Hepatocyte (in vitro differentiated cells): ENCODE data around the gene MNX1. TPM values are rescaled to one million over a fixed set of nuclear protein-coding genes. Genes with fewer than 3 reads are reported as not detected.

Experiments
- DNase-seq: peaks from one replicate; pipeline ENCODE4 v3.0.0-alpha.2; 2016; ENCODE audit warnings: low spot score
- H2AFZ ChIP-seq: fragments of 200-600 bp; sonication (generic); 2 replicates; pipeline ENCODE4 v1.6.0; 2016; ENCODE audit warnings: antibody characterized with exemption, mild to moderate bottlenecking
- H3K27ac ChIP-seq: fragments of 200-600 bp; sonication (generic); 2 replicates; pipeline ENCODE4 v1.5.1; 2016; ENCODE audit warnings: mild to moderate bottlenecking
- H3K27me3 ChIP-seq: fragments of 200-600 bp; sonication (generic); 2 replicates; pipeline ENCODE4 v1.6.1; 2016
- H3K36me3 ChIP-seq: fragments of 200-600 bp; sonication (generic); replicated peaks from 2 replicates; pipeline ENCODE4 v1.5.1; 2016; ENCODE audit warnings: low read depth; ENCODE audit not compliant: insufficient read depth
- H3K4me1 ChIP-seq: fragments of 200-600 bp; sonication (generic); 2 replicates; pipeline ENCODE4 v1.5.1; 2016; ENCODE audit warnings: mild to moderate bottlenecking, moderate library complexity; ENCODE audit not compliant: insufficient read depth
- H3K4me2 ChIP-seq: fragments of 200-600 bp; sonication (generic); 2 replicates; pipeline ENCODE4 v1.6.0; 2016
- H3K4me3 ChIP-seq: fragments of 200-600 bp; sonication (generic); 2 replicates; pipeline ENCODE4 v1.5.1; 2016; ENCODE audit warnings: mild to moderate bottlenecking
- H3K79me2 ChIP-seq: fragments of 200-600 bp; sonication (generic); 2 replicates; pipeline ENCODE4 v1.6.0; 2017; ENCODE audit warnings: mild to moderate bottlenecking
- H3K9me2 ChIP-seq: fragments of 200-600 bp; sonication (generic); replicated peaks from 2 replicates; pipeline ENCODE4 v1.6.0; 2017; ENCODE audit warnings: mild to moderate bottlenecking; ENCODE audit not compliant: insufficient read depth
- H3K9me3 ChIP-seq: fragments of 200-600 bp; sonication (generic); 2 replicates; pipeline ENCODE4 v1.5.1; 2016; ENCODE audit warnings: low read depth, mild to moderate bottlenecking
- H4K20me1 ChIP-seq: fragments of 200-600 bp; sonication (generic); 2 replicates; pipeline ENCODE4 v1.6.0; 2016; ENCODE audit warnings: mild to moderate bottlenecking; ENCODE audit not compliant: insufficient read depth, poor library complexity, severe bottlenecking
- CTCF ChIP-seq: fragments of 200-600 bp; sonication (generic); IDR thresholded peaks from 2 replicates; pipeline ENCODE4 v1.5.1; 2016; ENCODE audit warnings: antibody characterized with exemption, mild to moderate bottlenecking; ENCODE audit not compliant: poor library complexity
- EZH2 ChIP-seq: fragments of 200-600 bp; sonication (generic); IDR thresholded peaks from 2 replicates; pipeline ENCODE4 v1.6.1; 2016; ENCODE audit warnings: antibody characterized with exemption, mild to moderate bottlenecking, borderline replicate concordance
- EZH2phosphoT487 ChIP-seq: fragments of 200-600 bp; sonication (generic); IDR thresholded peaks from one replicate; pipeline ENCODE4 v1.6.1; 2018; ENCODE audit warnings: antibody characterized with exemption, mild to moderate bottlenecking, low read depth, moderate library complexity; ENCODE audit not compliant: unreplicated experiment, severe bottlenecking
- WGBS: methylation state at CpG from one replicate; pipeline ENCODE4 v1.1.6; 2016; ENCODE audit warnings: low lambda C conversion rate; ENCODE audit errors: missing lambda C conversion rate; 5-methylcytosine and 5-hydroxymethylcytosine counted together
- polyA plus RNA-seq: library from polyadenylated mRNA; unstranded; fragments of >200 nt; fragmentation: Nextera tagmentation; extraction: Ambion mirVana; gene quantifications from 2 replicates; pipeline ENCODE4 v1.2.1, GENCODE V29; 2016
- total RNA-seq: library from RNA; depleted of rRNA; stranded (reverse); fragments of >200 nt; gene quantifications from 2 replicates; pipeline ENCODE4 v1.2.3, GENCODE V29; 2014

The MNX1 gene
- total and polyA plus RNA-seq, 2 experiments from 2014 or later: 1.4 to 2.3 TPM

GRCh38 chr7:157053118-157053517, 42.7 kb upstream of the MNX1 start:
- TF ChIP-seq EZH2 (no peak), EZH2phosphoT487 (no peak), CTCF (no peak)
- WGBS: 92% methylated on average over 5 of the region's 5 CpGs

GRCh38 chr7:157047148-157047547, 36.7 kb upstream of the MNX1 start:
- Histone ChIP-seq H3K27ac (no peak overlapping the region), H3K9me3 (no peaks in the 10 kb centered on the region), H3K36me3 (no peaks in the 10 kb centered on the region), H3K4me2 (no peak overlapping the region), H3K4me1 (no peaks in the 10 kb centered on the region), H3K4me3 (no peak overlapping the region), H2AFZ (no peak overlapping the region), H3K27me3 (no peaks in the 10 kb centered on the region), H4K20me1 (no peaks in the 10 kb centered on the region), H3K9me2 (no peaks in the 10 kb centered on the region), H3K79me2 (no peaks in the 10 kb centered on the region)
- DNase-seq: no peak
- TF ChIP-seq EZH2phosphoT487 (no peak), EZH2 (no peak), CTCF (no peak)
- WGBS: 77% methylated on average over 6 of the region's 6 CpGs

More at GRCh38 chr7:157053118-157053517, 42.7 kb upstream of the MNX1 start:
- Histone ChIP-seq H3K36me3 (no peaks in the 10 kb centered on the region), H3K4me2 (no peak overlapping the region), H3K4me1 (no peaks in the 10 kb centered on the region), H4K20me1 (no peaks in the 10 kb centered on the region), H3K27me3 (no peaks in the 10 kb centered on the region), H3K27ac (no peak overlapping the region), H2AFZ (no peak overlapping the region), H3K4me3 (no peak overlapping the region), H3K79me2 (no peaks in the 10 kb centered on the region), H3K9me3 (no peaks in the 10 kb centered on the region), H3K9me2 (no peaks in the 10 kb centered on the region)
- DNase-seq: no peak

DNA sequence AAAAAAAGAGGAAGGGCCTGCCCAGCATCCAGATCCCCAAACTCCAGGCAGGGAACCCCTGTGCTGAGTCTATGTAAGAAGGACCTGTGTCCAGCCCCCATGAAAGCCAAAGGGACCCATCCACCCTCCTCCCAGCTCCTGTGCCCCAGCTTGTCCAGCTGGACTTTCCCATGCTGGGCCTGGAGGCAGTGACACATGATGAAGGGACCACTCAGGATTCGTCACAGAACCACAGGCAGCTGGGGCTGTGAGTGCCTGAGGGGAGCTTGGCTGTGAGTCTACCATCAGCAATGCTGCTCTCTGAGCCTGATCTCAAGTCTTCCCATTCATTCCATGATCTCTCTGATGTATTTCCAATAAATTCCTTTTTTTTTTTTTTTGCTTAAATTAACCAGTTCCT, 36.2 kb upstream of the MNX1 start:
- H3K4me1 ChIP-seq: no peaks in the 10 kb centered on the region
- no peak for DNase-seq
- no peaks in the 10 kb centered on the region for H4K20me1 ChIP-seq
- no peak overlapping the region for H3K27ac ChIP-seq
- no peaks in the 10 kb centered on the region for H3K79me2 ChIP-seq
- no peaks in the 10 kb centered on the region for H3K9me3 ChIP-seq
- no peak overlapping the region for H2AFZ ChIP-seq
- 67% methylated on average over 1 of the region's 1 CpG for WGBS
- TF ChIP-seq EZH2phosphoT487 (no peak), CTCF (no peak), EZH2 (no peak)
- H3K27me3 ChIP-seq: no peaks in the 10 kb centered on the region
- H3K9me2 ChIP-seq: no peaks in the 10 kb centered on the region
- no peak overlapping the region for H3K4me3 ChIP-seq
- no peaks in the 10 kb centered on the region for H3K36me3 ChIP-seq
- no peak overlapping the region for H3K4me2 ChIP-seq
